ENCODE measurements around the gene ARCN1.
"Not testable (repeated sequence)": the region's sequence is repeated elsewhere in the genome, so short reads cannot be mapped to it uniquely, and the experiment has no call there.

Gene ARCN1

DNA sequence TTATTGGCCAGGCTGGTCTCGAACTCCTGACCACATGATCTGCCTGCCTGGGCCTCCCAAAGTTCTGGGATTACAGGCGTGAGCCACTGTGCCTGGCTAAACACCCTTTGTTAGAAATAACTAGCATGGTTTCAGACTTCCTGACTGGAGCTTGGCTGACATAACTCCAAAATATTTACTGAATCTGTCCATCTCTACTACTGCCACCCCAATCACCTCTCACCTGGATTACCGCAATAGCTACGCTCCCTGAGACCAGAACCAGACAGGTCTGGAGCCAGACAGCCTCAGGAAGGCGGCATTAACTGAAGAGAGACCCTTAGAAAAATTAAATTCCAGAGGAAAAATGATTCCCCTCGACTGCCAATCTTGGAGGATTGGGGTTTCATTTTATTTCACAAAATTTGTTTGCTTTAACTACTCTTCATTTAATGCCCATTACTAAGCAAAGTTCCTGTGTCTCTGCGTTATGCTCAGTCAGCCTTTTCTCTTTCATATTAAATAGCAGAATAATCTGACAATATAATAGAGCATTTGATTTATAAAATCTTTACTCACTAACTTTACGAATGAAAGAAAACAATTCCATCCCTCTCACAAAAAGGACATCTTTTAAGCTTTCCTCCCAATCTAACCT, 28.1 kb upstream of the ARCN1 start:
- DNase-seq (ENCODE audit: low read depth, low spot score), result no peak

DNA sequence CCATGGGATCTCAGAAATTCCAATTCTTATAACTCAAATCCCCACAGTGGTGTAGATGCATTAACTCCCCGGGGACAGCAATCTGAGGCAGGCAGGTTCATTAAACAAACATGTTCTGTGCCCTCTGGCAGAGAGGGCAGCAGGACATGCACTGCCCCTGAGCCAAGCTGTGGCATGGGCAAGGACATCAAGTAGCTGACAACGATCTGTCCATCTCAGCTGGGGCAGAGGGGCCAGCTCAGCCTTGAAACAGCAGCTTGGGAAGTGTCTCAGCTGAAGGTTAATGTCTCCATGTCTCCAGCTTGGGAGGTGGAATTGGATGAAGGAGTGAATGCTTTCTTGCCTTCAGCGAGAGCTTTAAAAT, 27.6 kb upstream of the ARCN1 start:
- DNase-seq (ENCODE audit: low read depth, low spot score), result no peak

DNA sequence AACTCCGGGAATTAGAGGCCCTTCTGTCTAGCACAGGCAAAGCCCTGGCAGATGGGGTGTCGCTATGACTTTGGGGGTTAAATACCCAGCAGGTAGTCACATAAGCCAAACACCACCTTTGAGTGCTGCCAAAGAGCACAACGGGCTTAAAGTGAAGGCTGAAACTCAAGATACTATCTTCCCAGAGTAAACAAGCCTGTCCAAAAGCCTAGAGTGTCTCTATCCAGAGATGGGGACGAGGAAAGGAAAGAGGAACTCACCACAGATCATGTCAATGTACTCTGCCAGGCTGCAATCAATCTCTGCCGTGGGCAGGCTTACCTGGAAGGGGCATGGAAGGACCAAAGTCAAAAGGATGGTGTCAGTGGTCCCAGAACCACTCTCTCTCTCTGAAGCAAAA, 26.7 kb upstream of the ARCN1 start:
- no peak for DNase-seq (ENCODE audit: low read depth, low spot score)

DNA sequence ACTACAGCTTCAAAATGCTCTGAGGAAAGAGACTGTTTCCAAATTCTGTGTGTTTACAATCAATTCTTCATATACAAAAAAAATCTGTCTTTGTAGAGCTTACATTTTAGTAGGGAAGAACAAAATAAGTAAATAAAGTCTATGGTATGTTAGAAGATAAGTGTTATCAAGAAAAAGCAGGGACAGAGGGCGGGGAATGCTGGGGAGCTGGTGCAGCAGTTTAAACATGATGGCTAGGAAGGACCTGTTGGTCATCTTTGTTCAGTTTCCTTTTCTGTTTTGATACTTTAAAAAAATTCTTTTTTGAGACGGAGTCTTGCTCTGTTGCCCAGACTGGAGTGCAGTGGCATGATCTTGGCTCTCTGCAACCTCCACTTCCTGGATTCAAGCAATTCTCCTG, 25.1 kb upstream of the ARCN1 start:
- no peak for DNase-seq (ENCODE audit: low read depth, low spot score)

DNA sequence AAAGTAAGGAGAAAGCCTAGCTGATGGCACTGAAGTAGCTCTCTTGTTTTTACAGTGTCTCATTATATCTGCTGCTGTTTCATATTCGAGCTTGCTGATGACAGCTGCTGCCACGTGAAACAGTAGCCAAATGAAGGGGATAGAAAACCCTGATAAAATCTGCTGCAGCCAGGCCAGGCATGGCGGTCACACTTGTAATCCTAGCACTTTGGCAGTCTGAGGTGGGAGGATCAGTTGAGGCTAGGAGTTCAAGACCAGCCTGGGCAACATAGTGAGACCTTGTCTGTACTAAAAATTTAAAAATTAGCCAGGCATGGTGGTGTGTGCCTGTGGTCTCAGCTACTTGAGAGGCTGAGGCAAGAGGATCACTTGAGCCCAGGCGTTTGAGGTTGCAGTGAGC, 19.9 kb upstream of the ARCN1 start:
- no peak for DNase-seq (ENCODE audit: low read depth, low spot score)

DNA sequence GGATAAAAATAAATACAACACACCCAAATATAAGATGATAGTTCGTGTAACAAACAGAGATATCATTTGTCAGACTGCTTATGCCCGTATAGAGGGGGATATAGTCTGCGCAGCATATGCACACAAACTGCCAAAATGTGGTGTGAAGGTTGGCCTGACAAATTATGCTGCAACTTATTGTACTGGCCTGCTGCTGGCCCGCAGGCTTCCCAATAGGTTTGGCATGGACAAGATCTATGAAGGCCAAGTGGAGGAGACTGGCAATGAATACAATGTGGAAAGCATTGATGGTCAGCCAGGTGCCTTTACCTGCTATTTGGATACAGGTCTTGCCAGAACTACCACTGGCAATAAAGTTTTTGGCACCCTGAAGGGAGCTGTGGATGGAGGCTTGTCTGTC, 11.4 kb upstream of the ARCN1 start:
- DNase-seq (ENCODE audit: low read depth, low spot score), result no peak

- no peak for DNase-seq (ENCODE audit: low read depth, low spot score)
Measured at GRCh38 chr11:118565051-118565450, 7.2 kb upstream of the ARCN1 start.

GRCh38 chr11:118569670-118570069, 2.5 kb upstream of the ARCN1 start:
- no peak for DNase-seq (ENCODE audit: low read depth, low spot score)

DNA sequence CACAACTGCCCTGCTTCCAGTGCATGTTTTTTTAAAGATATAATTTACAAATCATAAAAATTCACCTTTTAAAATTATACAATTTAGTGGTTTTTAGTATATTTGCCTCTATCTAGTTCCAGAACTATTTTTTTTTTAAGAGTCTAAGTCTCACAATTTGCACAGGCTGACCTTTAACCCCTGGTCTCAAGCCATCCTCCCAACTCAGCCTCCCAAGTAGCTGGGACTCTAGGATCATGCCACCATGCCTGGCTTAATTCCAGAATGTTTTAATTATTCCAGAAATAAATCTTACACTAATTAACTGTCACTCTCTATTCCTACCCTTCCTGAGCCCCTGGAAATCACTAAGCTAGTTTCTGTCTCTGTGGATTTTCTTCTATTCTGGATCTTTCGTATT, 1.4 kb upstream of the ARCN1 start:
- DNase-seq (ENCODE audit: low read depth, low spot score), result no peak

GRCh38 chr11:118571701-118572060, 528 bp upstream of the ARCN1 start:
- not testable (repeated sequence) for DNase-seq (ENCODE audit: low read depth, low spot score)

DNA sequence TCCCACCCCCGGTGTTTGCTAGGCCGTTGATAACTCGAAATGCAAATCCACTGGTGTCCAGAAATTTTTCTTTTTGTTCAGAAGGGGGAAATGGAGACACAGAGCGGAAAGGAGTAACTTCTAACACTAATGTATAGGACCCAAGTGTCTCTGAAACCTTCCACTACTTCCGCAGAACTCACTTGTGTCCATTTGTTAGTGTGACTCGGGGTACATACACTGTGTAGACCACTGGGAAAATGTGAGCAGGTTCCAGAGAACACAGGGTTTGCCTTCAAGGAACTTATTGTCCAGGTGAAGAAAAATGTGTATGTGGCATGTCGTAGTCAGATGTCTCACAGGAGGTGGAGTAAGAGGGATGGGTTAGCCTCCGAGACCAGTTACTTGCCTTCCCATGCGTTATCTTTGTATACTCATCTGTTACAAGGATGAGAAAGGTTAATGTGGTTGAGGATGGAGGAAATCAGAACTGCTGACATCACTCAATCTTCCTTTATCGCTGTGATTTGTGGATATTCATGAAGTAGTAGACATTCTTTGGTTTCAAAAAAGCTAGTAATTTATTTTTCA, 857 bp downstream of the ARCN1 start:
- no peak for DNase-seq (ENCODE audit: low read depth, low spot score)

- no peak for DNase-seq (ENCODE audit: low read depth, low spot score)
Measured at GRCh38 chr11:118574636-118575035, 2.4 kb downstream of the ARCN1 start.

- DNase-seq (ENCODE audit: low read depth, low spot score), result not testable (repeated sequence)
Measured at GRCh38 chr11:118577995-118578394, 5.8 kb downstream of the ARCN1 start.

- no peak for DNase-seq (ENCODE audit: low read depth, low spot score)
Measured at GRCh38 chr11:118581057-118581456, 8.8 kb downstream of the ARCN1 start.

DNA sequence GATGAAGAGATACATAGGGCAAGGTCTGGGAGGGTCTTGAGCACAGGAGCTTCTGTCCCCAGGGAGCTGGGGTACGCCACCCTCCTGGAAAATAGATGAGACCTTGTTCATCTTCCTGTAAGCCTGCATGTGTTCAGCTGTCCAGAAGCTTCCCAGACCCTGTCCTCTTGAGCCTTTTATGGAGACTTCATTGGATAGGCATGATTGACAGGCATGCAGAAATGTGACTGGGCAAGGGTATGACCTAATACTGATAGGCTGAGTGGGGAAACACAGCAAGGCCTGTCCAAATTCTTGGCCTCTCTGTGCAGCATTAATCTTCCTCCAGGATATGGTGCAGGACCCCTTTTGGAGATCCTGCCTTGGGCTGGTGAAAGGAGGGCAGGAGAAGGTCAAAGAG, 15.7 kb downstream of the ARCN1 start:
- DNase-seq (ENCODE audit: low read depth, low spot score), result no peak

DNA sequence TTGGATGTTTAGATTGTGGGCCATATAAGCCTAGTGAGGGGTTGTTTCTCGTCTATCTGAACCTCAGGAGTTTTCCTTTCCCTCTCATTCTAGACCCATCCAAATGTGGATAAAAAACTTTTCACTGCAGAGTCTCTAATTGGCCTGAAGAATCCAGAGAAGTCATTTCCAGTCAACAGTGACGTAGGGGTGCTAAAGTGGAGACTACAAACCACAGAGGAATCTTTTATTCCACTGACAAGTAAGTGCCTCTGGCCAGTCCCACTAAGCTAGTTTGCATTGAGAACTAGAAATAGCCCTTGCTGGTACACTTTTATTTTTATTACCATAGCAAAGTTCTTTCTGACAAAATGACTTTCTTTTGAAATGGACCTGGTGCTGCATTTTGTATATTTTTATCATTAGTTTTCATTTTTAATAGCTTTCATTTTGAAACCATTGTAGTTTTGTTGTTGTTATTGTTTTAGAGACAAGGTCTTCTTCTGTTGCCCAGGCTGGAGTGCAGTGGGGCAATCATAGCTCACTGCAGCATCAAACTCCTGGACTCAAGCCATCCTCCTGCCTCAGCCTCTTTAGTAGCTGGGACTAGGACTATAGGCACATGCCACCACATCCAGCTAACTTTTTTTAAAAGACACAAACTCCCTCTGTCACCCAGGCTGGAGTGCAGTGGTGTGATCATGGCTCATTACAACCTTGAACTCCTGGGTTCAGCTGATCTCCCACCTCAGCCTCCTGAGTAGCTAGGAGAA, 20.6 kb downstream of the ARCN1 start:
- no peak for DNase-seq (ENCODE audit: low read depth, low spot score)

DNA sequence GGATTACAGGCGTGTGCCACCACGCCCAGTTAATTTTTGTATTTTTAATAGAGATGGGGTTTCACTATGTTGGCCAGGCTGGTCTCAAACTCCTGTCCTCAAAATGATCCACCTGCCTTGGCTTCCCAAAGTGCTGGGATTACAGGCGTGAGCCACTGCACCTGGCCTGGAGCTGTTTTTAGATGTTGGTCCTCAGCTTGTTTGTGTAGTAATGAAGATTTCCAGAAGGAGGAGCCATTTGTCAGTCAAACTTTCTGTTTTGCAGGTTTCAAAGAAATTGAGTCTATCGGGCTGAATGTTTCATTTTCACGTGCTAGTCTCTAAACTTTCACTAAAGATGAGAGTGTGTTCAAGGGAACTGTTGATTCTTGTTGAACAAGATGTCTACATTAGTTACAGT, 22.8 kb downstream of the ARCN1 start:
- not testable (repeated sequence) for DNase-seq (ENCODE audit: low read depth, low spot score)

GRCh38 chr11:118596224-118597146, 24.3 kb downstream of the ARCN1 start:
- DNase-seq (ENCODE audit: low read depth, low spot score), result no peak

GRCh38 chr11:118597556-118597955, 25.3 kb downstream of the ARCN1 start:
- no peak for DNase-seq (ENCODE audit: low read depth, low spot score)

DNA sequence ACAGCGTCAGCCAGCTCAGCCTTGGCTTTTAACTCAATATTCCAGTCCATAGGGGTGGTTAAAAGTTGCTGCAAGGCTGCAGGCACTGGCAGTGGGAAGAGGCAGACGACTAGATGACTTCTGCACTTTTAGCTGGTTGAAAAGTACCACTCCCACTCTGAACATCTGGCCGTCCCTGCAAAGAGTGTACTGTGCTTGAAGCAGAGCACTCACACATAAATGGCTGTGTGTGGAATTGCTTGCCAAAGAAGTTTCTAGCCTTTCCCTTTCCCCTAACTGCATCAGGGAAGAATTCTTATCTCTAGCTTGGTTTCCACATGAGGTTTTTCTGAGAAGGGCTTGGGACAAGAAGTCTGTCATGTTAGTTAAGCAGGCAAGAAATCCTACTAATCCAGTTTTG, 30.1 kb downstream of the ARCN1 start:
- DNase-seq (ENCODE audit: low read depth, low spot score), result no peak

DNA sequence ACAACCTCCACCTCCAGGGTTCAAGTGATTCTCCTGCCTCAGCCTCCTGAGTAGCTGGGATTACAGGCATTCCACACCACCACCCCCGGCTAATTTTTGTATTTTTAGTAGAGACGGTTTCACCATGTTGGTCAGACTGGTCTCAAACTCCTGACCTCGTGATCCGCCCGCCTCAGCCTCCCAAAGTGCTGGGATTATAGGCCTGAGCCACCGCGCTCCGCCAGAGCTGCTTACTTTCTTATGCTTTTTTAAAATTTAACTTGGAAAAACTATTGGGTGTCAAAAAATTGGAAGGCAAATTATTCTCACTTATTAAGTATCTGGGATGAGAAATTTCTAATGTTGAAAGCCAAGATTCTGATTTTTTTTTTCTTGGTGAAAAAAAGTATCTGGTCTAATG, 31.5 kb downstream of the ARCN1 start:
- not testable (repeated sequence) for DNase-seq (ENCODE audit: low read depth, low spot score)

DNA sequence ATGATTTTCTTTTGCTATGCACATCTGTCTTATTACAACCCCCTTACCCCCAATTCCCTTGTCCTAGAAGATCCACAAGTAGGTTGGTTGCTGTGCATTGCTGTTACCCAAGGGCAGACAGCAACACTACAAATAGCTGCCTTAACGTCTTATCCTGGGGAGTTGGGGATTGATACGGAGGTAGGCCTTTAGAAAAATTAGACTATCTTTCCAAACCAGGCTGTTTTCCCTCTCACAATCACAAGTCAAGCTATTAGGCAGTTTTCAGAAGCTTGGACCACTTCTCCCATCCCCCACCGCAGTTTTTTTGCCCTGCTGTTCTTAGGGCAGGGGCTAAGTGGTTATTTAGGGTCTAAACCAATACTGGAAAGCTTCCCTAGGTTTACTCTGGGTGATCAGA, 32.4 kb downstream of the ARCN1 start:
- DNase-seq (ENCODE audit: low read depth, low spot score), result no peak
